ENCODE results near the gene LMCD1.

Gene LMCD1

GRCh38 chr3:8604988-8605387 is 103.4 kb downstream of the LMCD1 start:
- TF ChIP-seq CTCF (IDR thresholded peaks at IDR 0.05; ENCODE audit: low read length, missing control alignments) = no peak
- DNase-seq (ENCODE audit: low read depth) = no peak
- no peak overlapping the region for H3K4me3 ChIP-seq (replicated peaks; ENCODE audit: low read depth, low read length)

GRCh38 chr3:8606701-8607231 is 105.1 kb downstream of the LMCD1 start:
- no peak overlapping the region for H3K4me3 ChIP-seq (replicated peaks; ENCODE audit: low read depth, low read length)
- DNase-seq (ENCODE audit: low read depth) = no peak
- TF ChIP-seq CTCF (IDR thresholded peaks at IDR 0.05; ENCODE audit: low read length, missing control alignments) = no peak

DNA sequence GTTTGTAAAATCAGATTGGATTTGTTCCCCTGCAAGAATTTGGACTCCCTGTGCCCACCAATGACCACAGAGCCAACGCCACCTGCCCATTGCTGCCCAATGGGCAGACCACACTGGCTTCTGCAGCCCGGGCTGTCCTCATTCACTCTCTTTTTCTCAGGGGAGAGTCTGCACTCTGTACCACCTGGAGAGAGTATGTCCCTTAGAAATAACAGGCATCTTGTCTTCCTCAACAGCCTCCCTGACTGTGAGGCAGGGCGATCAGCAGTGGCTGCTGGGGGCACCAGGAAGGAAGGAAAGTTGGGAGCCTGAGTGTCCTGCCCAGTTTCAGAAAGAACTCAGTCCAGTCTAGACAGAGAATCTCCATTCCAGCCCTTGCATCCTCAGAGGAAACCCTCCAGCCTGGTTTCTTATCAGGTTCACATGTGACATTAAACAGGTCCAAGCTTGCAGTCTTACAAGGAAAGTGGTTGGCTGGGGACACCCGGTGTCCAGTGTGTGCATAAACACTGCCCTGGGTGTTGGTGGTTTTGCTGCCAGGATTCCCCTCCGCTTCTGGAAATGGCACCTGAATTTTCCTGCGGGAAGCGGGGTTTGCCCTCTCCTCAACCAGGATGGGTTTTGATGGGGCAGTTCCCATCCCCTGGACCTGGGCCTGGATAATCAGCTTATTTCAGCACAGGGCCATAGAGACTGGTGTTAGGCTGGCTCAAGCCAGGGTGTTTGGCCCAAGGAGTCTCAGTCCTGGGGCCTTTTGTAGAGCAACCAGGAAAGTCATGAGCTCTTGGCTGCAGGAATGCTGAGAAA is 105.8 kb downstream of the LMCD1 start:
- DNase-seq (ENCODE audit: low read depth) = peak; percentile 91
- peak; percentile 85 for TF ChIP-seq CTCF (IDR thresholded peaks at IDR 0.05; ENCODE audit: low read length, missing control alignments)
- no peak overlapping the region for H3K4me3 ChIP-seq (replicated peaks; ENCODE audit: low read depth, low read length)

- TF ChIP-seq CTCF (IDR thresholded peaks at IDR 0.05; ENCODE audit: low read length, missing control alignments) = no peak
- no peak overlapping the region for H3K4me3 ChIP-seq (replicated peaks; ENCODE audit: low read depth, low read length)
- DNase-seq (ENCODE audit: low read depth) = no peak
Observed at GRCh38 chr3:8608041-8608790, 106.6 kb downstream of the LMCD1 start.

- TF ChIP-seq CTCF (IDR thresholded peaks at IDR 0.05; ENCODE audit: low read length, missing control alignments) = no peak
- no peak for DNase-seq (ENCODE audit: low read depth)
- no peak overlapping the region for H3K4me3 ChIP-seq (replicated peaks; ENCODE audit: low read depth, low read length)
Observed at GRCh38 chr3:8608791-8609467, 107.3 kb downstream of the LMCD1 start.

DNA sequence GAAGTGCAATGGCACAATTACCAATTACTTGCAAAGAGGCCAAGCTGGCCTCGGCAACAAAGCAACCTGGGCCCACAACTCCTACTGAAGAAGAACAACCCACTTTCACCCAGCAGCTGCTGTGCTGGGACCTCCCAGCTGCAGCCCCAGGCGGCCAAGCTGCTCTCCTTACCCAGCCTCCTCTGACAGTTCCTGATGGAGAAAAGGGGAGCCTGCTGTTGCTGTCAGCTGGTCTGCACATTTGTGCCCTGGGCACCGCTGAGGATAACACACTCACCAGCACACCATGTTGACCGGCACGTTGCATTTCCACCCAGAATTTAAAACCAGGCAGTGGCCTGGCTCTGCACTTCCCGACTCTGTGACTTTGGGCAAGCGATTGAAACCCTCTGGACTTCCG is 109.3 kb downstream of the LMCD1 start:
- no peak for TF ChIP-seq CTCF (IDR thresholded peaks at IDR 0.05; ENCODE audit: low read length, missing control alignments)
- H3K4me3 ChIP-seq (replicated peaks; ENCODE audit: low read depth, low read length) = no peak overlapping the region
- no peak for DNase-seq (ENCODE audit: low read depth)
